Endodermal cell (in vitro differentiated cells): ENCODE results near the gene UNC5B. TPM values are rescaled to one million over a fixed set of nuclear protein-coding genes. Genes with fewer than 3 reads are reported as not detected.

ENCODE experiments used
- DNase-seq: peaks from one replicate; pipeline ENCODE4 v3.0.0-alpha.2; 2017
- H3K27ac ChIP-seq: 2 replicates; pipeline ENCODE4 v1.5.1; 2013; ENCODE audit warnings: mild to moderate bottlenecking, low read depth, low read length, moderate library complexity
- H3K27me3 ChIP-seq: 2 replicates; pipeline ENCODE4 v1.6.1; 2013; ENCODE audit warnings: mild to moderate bottlenecking, low read length, moderate library complexity; ENCODE audit not compliant: insufficient read depth, control insufficient read depth, poor library complexity, severe bottlenecking
- H3K36me3 ChIP-seq: 2 replicates; pipeline ENCODE4 v1.7.0; 2013; ENCODE audit warnings: mild to moderate bottlenecking, low read length, moderate library complexity; ENCODE audit not compliant: control insufficient read depth, insufficient read depth
- H3K4me1 ChIP-seq: one replicate; pipeline ENCODE4 v1.7.0; 2013; ENCODE audit warnings: low read length; ENCODE audit not compliant: control insufficient read depth, insufficient read depth
- H3K4me3 ChIP-seq: 2 replicates; pipeline ENCODE4 v1.5.1; 2013; ENCODE audit warnings: mild to moderate bottlenecking, low read length, moderate library complexity
- H3K9ac ChIP-seq: 2 replicates; pipeline ENCODE4 v1.6.1; 2013; ENCODE audit warnings: mild to moderate bottlenecking, low read length, moderate library complexity; ENCODE audit not compliant: poor library complexity, severe bottlenecking; ENCODE audit errors: extremely low read depth
- H3K9me3 ChIP-seq: 2 replicates; pipeline ENCODE4 v1.6.1; 2013; ENCODE audit warnings: mild to moderate bottlenecking, low read length, moderate library complexity; ENCODE audit not compliant: control insufficient read depth
- H3K27ac Mint-ChIP-seq: 2 replicates; pipeline ENCODE4 v1.8.0; 2020; ENCODE audit warnings: mixed read lengths
- H3K27me3 Mint-ChIP-seq: 2 replicates; pipeline ENCODE4 v1.8.0; 2021; ENCODE audit warnings: mild to moderate bottlenecking, mixed read lengths; ENCODE audit not compliant: insufficient read depth
- H3K36me3 Mint-ChIP-seq: 2 replicates; pipeline ENCODE4 v1.8.0; 2020; ENCODE audit warnings: low read depth, mixed read lengths
- H3K4me1 Mint-ChIP-seq: 2 replicates; pipeline ENCODE4 v1.8.0; 2020; ENCODE audit warnings: mixed read lengths
- H3K4me3 Mint-ChIP-seq: 2 replicates; pipeline ENCODE4 v1.8.0; 2020; ENCODE audit warnings: mild to moderate bottlenecking, moderate library complexity, mixed read lengths
- H3K9me3 Mint-ChIP-seq: 2 replicates; pipeline ENCODE4 v1.8.0; 2020; ENCODE audit warnings: mild to moderate bottlenecking, mixed read lengths
- CTCF ChIP-seq: fragments of 200-600 bp; sonication (generic); conservative IDR thresholded peaks from 2 replicates; pipeline ENCODE4 v1.5.0; 2021; ENCODE audit warnings: antibody characterized with exemption, mild to moderate bottlenecking
- WGBS, 2 experiments: methylation state at CpG; one replicate each; pipeline versions ENCODE4 v1.1.5 to v1.1.7; 2013; ENCODE audit warnings: missing lambda C conversion rate in 2 of 2, mixed read lengths in 1 of 2; ENCODE audit not compliant: insufficient coverage in 1 of 2, insufficient read length in 1 of 2; 5-methylcytosine and 5-hydroxymethylcytosine counted together
- total RNA-seq, 2 donors: library from RNA; stranded (reverse); fragmentation: NEBNext Ultra II Directional in 1 of 2; extraction: Animal tissue kit (Norgen Biotek cat#: 25700) in 1 of 2; gene quantifications; 2 replicates in 1 of 2; 3 replicates in 1 of 2; pipeline ENCODE4 v1.2.1, GENCODE V29; 2021

UNC5B gene
- total RNA-seq, 2 donors from 2014 or later = 9.7 to 14.5 TPM

- Histone ChIP-seq H3K27me3 (no peaks in the 10 kb centered on the region), H3K4me1 (no peaks in the 10 kb centered on the region), H3K36me3 (peaks cover under 1% of the 10 kb centered on the region), H3K9me3 (no peaks in the 10 kb centered on the region), H3K4me3 (no peak overlapping the region), H3K9ac (no peak overlapping the region), H3K27ac (no peak overlapping the region)
- no peak for DNase-seq
- H3K27ac Mint-ChIP-seq = no peak overlapping the region
- no peak for TF ChIP-seq CTCF
- peaks cover 16% of the 10 kb centered on the region for H3K4me1 Mint-ChIP-seq
- peaks cover 33% of the 10 kb centered on the region for H3K36me3 Mint-ChIP-seq
- no peaks in the 10 kb centered on the region for H3K27me3 Mint-ChIP-seq
- no peaks in the 10 kb centered on the region for H3K9me3 Mint-ChIP-seq
- 80 to 89% methylated on average over 1 of the region's 1 CpG for WGBS, 2 experiments
- no peak overlapping the region for H3K4me3 Mint-ChIP-seq
Measured at GRCh38 chr10:71348850-71349249, 136.5 kb downstream of the UNC5B start.

GRCh38 chr10:71349406-71349805, 137.0 kb downstream of the UNC5B start:
- Histone ChIP-seq H3K4me1 (no peaks in the 10 kb centered on the region), H3K27me3 (no peaks in the 10 kb centered on the region), H3K36me3 (peaks cover 4% of the 10 kb centered on the region), H3K9ac (no peak overlapping the region), H3K9me3 (no peaks in the 10 kb centered on the region), H3K27ac (no peak overlapping the region), H3K4me3 (no peak overlapping the region)
- no peak overlapping the region for H3K27ac Mint-ChIP-seq
- WGBS, 2 experiments = 90% methylated on average over 5 to 7 of the region's 7 CpGs
- H3K9me3 Mint-ChIP-seq = no peaks in the 10 kb centered on the region
- no peak for TF ChIP-seq CTCF
- H3K27me3 Mint-ChIP-seq = no peaks in the 10 kb centered on the region
- no peak overlapping the region for H3K4me3 Mint-ChIP-seq
- peaks cover 33% of the 10 kb centered on the region for H3K36me3 Mint-ChIP-seq
- no peak for DNase-seq
- H3K4me1 Mint-ChIP-seq = peaks cover 11% of the 10 kb centered on the region

GRCh38 chr10:71351087-71351486, 138.7 kb downstream of the UNC5B start:
- TF ChIP-seq CTCF = no peak
- H3K9me3 ChIP-seq = no peaks in the 10 kb centered on the region
- no peak overlapping the region for H3K9ac ChIP-seq
- H3K27ac Mint-ChIP-seq = no peak overlapping the region
- H3K4me3 Mint-ChIP-seq = no peak overlapping the region
- H3K36me3 Mint-ChIP-seq = peaks cover 35% of the 10 kb centered on the region
- peaks cover 4% of the 10 kb centered on the region for H3K36me3 ChIP-seq
- H3K4me3 ChIP-seq = no peak overlapping the region
- H3K27me3 Mint-ChIP-seq = no peaks in the 10 kb centered on the region
- DNase-seq = no peak
- WGBS, 2 experiments = 89 to 90% methylated on average over 5 to 6 of the region's 6 CpGs
- H3K4me1 ChIP-seq = no peaks in the 10 kb centered on the region
- no peak overlapping the region for H3K27ac ChIP-seq
- peaks cover 9% of the 10 kb centered on the region for H3K4me1 Mint-ChIP-seq
- H3K9me3 Mint-ChIP-seq = no peaks in the 10 kb centered on the region
- no peaks in the 10 kb centered on the region for H3K27me3 ChIP-seq
